GM23338 (cell line): ENCODE data around the gene FHIT. TPM values are rescaled to one million over a fixed set of nuclear protein-coding genes. Genes with fewer than 3 reads are reported as not detected.

ENCODE experiments used
- ATAC-seq: fragments of 200-7000 bp; cut with Tn5 transposase; 3 replicates; pipeline ENCODE4 v1.9.1; 2020
- DNase-seq: peaks from one replicate; pipeline ENCODE4 v3.0.0-alpha.2; 2015; ENCODE audit warnings: low spot score
- H2AFZ ChIP-seq: fragments of 200-600 bp; sonication (generic); 2 replicates; pipeline ENCODE4 v1.8.0; 2016; ENCODE audit warnings: antibody characterized with exemption, mild to moderate bottlenecking, moderate library complexity
- H3F3A ChIP-seq: fragments of 200-600 bp; sonication (generic); replicated peaks from 2 replicates; pipeline ENCODE4 v1.8.0; 2017; ENCODE audit warnings: antibody characterized with exemption, mixed run types, low read depth
- H3K27ac ChIP-seq: fragments of 200-600 bp; sonication (generic); 2 replicates; pipeline ENCODE4 v1.6.1; 2016; ENCODE audit warnings: low read depth
- H3K27me3 ChIP-seq: fragments of 200-600 bp; sonication (generic); 2 replicates; pipeline ENCODE4 v1.8.0; 2016; ENCODE audit warnings: mild to moderate bottlenecking, mixed run types, moderate library complexity; ENCODE audit not compliant: insufficient read depth
- H3K36me3 ChIP-seq: fragments of 200-600 bp; sonication (generic); 2 replicates; pipeline ENCODE4 v1.8.0; 2016; ENCODE audit warnings: mild to moderate bottlenecking; ENCODE audit not compliant: insufficient read depth
- H3K4me1 ChIP-seq: fragments of 200-600 bp; sonication (generic); 2 replicates; pipeline ENCODE4 v1.8.0; 2016; ENCODE audit warnings: mild to moderate bottlenecking, moderate library complexity; ENCODE audit not compliant: insufficient read depth
- H3K4me2 ChIP-seq: fragments of 200-600 bp; sonication (generic); 2 replicates; pipeline ENCODE4 v1.7.1; 2017; ENCODE audit warnings: mixed run types
- H3K4me3 ChIP-seq: fragments of 200-600 bp; sonication (generic); 2 replicates; pipeline ENCODE4 v1.6.1; 2016; ENCODE audit warnings: mixed run types
- H3K79me2 ChIP-seq: fragments of 200-600 bp; sonication (generic); replicated peaks from 2 replicates; pipeline ENCODE4 v1.8.0; 2017; ENCODE audit warnings: mild to moderate bottlenecking; ENCODE audit not compliant: insufficient read depth
- H3K9me2 ChIP-seq: fragments of 200-600 bp; sonication (generic); 2 replicates; pipeline ENCODE4 v1.8.0; 2017; ENCODE audit not compliant: insufficient read depth
- H4K20me1 ChIP-seq: fragments of 200-600 bp; sonication (generic); replicated peaks from 2 replicates; pipeline ENCODE4 v1.8.0; 2017; ENCODE audit warnings: mild to moderate bottlenecking; ENCODE audit not compliant: insufficient read depth
- H3K27ac Mint-ChIP-seq: 2 replicates; pipeline ENCODE4 v1.8.0; 2020; ENCODE audit warnings: inconsistent platforms, mild to moderate bottlenecking, moderate library complexity, mixed read lengths
- H3K27me3 Mint-ChIP-seq: 3 replicates; pipeline ENCODE4 v1.8.0; 2022; ENCODE audit warnings: low read depth, mild to moderate bottlenecking, moderate library complexity, mixed read lengths, inconsistent platforms; ENCODE audit not compliant: insufficient read depth, poor library complexity
- H3K36me3 Mint-ChIP-seq: 3 replicates; pipeline ENCODE4 v1.8.0; 2021; ENCODE audit warnings: low read depth, mild to moderate bottlenecking, inconsistent platforms, moderate library complexity, mixed read lengths
- H3K4me1 Mint-ChIP-seq: 3 replicates; pipeline ENCODE4 v1.8.0; 2020; ENCODE audit warnings: mild to moderate bottlenecking, inconsistent platforms, mixed read lengths
- H3K4me3 Mint-ChIP-seq: 3 replicates; pipeline ENCODE4 v1.8.0; 2021; ENCODE audit warnings: moderate library complexity, mild to moderate bottlenecking, inconsistent platforms, mixed read lengths
- H3K9me3 Mint-ChIP-seq: 3 replicates; pipeline ENCODE4 v1.8.0; 2020; ENCODE audit warnings: moderate library complexity, mild to moderate bottlenecking, inconsistent platforms, mixed read lengths
- CREB1 ChIP-seq: fragments of 250-450 bp; sonication (Bioruptor Pico); IDR thresholded peaks from 2 replicates; pipeline ENCODE4 v1.5.0; 2020; ENCODE audit warnings: low read depth, mild to moderate bottlenecking, moderate library complexity
- ETS1 ChIP-seq: IDR thresholded peaks from 2 replicates; pipeline ENCODE4 v1.6.1; 2016; ENCODE audit warnings: antibody characterized with exemption
- EZH2 ChIP-seq: fragments of 200-600 bp; sonication (generic); IDR thresholded peaks from one replicate; pipeline ENCODE4 v1.8.0; 2017; ENCODE audit warnings: antibody characterized with exemption, mild to moderate bottlenecking, low read depth; ENCODE audit not compliant: unreplicated experiment
- EZH2phosphoT487 ChIP-seq: fragments of 200-600 bp; sonication (generic); IDR thresholded peaks from one replicate; pipeline ENCODE4 v1.8.1; 2018; ENCODE audit warnings: antibody characterized with exemption; ENCODE audit not compliant: unreplicated experiment
- NANOG ChIP-seq: IDR thresholded peaks from 2 replicates; pipeline ENCODE4 v1.6.1; 2016; ENCODE audit warnings: antibody characterized with exemption, borderline replicate concordance
- POLR2AphosphoS5 ChIP-seq: IDR thresholded peaks from 2 replicates; pipeline ENCODE4 v1.6.1; 2016; ENCODE audit warnings: antibody characterized with exemption, low read depth
- REST ChIP-seq: IDR thresholded peaks from one replicate; pipeline ENCODE4 v1.6.1; 2018; ENCODE audit warnings: antibody characterized with exemption; ENCODE audit not compliant: unreplicated experiment
- ZNF114 ChIP-seq: fragments of 250-450 bp; sonication (Bioruptor Pico); IDR thresholded peaks from 2 replicates; pipeline ENCODE4 v1.5.0; 2020; ENCODE audit warnings: mild to moderate bottlenecking, moderate library complexity
- ZNF331 ChIP-seq: fragments of 250-450 bp; sonication (Bioruptor Pico); IDR thresholded peaks from 2 replicates; pipeline ENCODE4 v1.5.0; 2020; ENCODE audit warnings: low read depth, mild to moderate bottlenecking, moderate library complexity
- ZNF462 ChIP-seq: fragments of 250-450 bp; sonication (Bioruptor Pico); IDR thresholded peaks from 2 replicates; pipeline ENCODE4 v1.5.0; 2020; ENCODE audit warnings: mild to moderate bottlenecking, moderate library complexity
- polyA plus RNA-seq: library from polyadenylated mRNA; unstranded; fragments of >200 nt; fragmentation: Nextera tagmentation; extraction: Ambion mirVana; gene quantifications from 2 replicates; pipeline ENCODE4 v1.2.1, GENCODE V29; 2016
- total RNA-seq: library from RNA; depleted of rRNA; stranded (reverse); fragments of >200 nt; shearing (Covaris generic); gene quantifications from 2 replicates; pipeline ENCODE4 v1.2.3, GENCODE V29; 2014

FHIT gene
- total and polyA plus RNA-seq, 2 experiments from 2014 or later = 3.0 to 8.3 TPM

- Mint-ChIP-seq H3K4me3 (no peak overlapping the region), H3K4me1 (peaks cover 3% of the 10 kb centered on the region; the same call in 1 of the 3 replicates), H3K36me3 (no peaks in the 10 kb centered on the region; the same call in 2 of the 3 replicates), H3K27ac (no peak overlapping the region; the same call in 1 of the 2 replicates), H3K9me3 (peaks cover 5% of the 10 kb centered on the region; the same call in 2 of the 3 replicates), H3K27me3 (no peaks in the 10 kb centered on the region)
- Histone ChIP-seq H3K27me3 (no peaks in the 10 kb centered on the region), H2AFZ (no peak overlapping the region), H3K4me2 (no peak overlapping the region), H3K79me2 (no peaks in the 10 kb centered on the region), H3K4me3 (no peak overlapping the region), H3K4me1 (peaks cover 3% of the 10 kb centered on the region; the same call in 1 of the 2 replicates), H3K9me2 (peaks cover 9% of the 10 kb centered on the region; the same call in 1 of the 2 replicates), H3K27ac (no peak overlapping the region), H3F3A (no peaks in the 10 kb centered on the region), H3K36me3 (no peaks in the 10 kb centered on the region), H4K20me1 (no peaks in the 10 kb centered on the region)
- TF ChIP-seq ETS1 (no peak), NANOG (no peak), EZH2phosphoT487 (no peak), EZH2 (no peak), ZNF331 (CRISPR knock-in tag) (no peak), CREB1 (CRISPR knock-in tag) (no peak), ZNF462 (CRISPR knock-in tag) (no peak), REST (no peak), POLR2AphosphoS5 (no peak), ZNF114 (no peak)
- ATAC-seq (no peak), DNase-seq (no peak)
These were observed 960.1 kb downstream of the FHIT start for GRCh38 chr3:60291115-60291514.
